ENCODE measurements around the gene KRTAP5-9.

Gene KRTAP5-9

GRCh38 chr11:71501071-71501985 is 46.9 kb upstream of the KRTAP5-9 start:
- Histone ChIP-seq H4K91ac (ENCODE audit: low read length) (no peak overlapping the region), H2BK12ac (ENCODE audit: low read length in 2 of 2) (no peak overlapping the region), H3K36me3 (ENCODE audit: control insufficient read depth in 1 of 2, insufficient read depth in 2 of 2, low read depth in 1 of 2, low read length in 2 of 2) (peaks cover 77 to 85% of the 10 kb centered on the region in 2 experiments), H3K18ac (ENCODE audit: low read depth in 1 of 2, low read length in 2 of 2) (no peak overlapping the region), H3K27ac (ENCODE audit: low read length, poor library complexity, severe bottlenecking) (no peak overlapping the region), H3K27me3 (ENCODE audit: control insufficient read depth in 1 of 2, insufficient read depth in 1 of 2, low read length in 2 of 2) (no peaks in the 10 kb centered on the region), H3K23ac (ENCODE audit: low read length in 2 of 2) (no peak overlapping the region), H2BK5ac (ENCODE audit: low read depth, low read length, poor library complexity, severe bottlenecking) (no peak overlapping the region), H3K4me2 (ENCODE audit: low read length, poor library complexity, severe bottlenecking) (no peak overlapping the region), H4K8ac (ENCODE audit: low read length) (no peak overlapping the region), H2AFZ (ENCODE audit: low read depth, low read length) (no peak overlapping the region), H3K4me1 (ENCODE audit: control insufficient read depth, insufficient read depth, low read depth, low read length) (peaks cover 6% of the 10 kb centered on the region), H3K4ac (ENCODE audit: low read depth in 1 of 2, low read length in 2 of 2) (no peak overlapping the region), H3K14ac (ENCODE audit: low read length in 2 of 2) (no peak overlapping the region), H2BK15ac (ENCODE audit: low read depth, poor library complexity, severe bottlenecking) (no peak overlapping the region), H2AK5ac (ENCODE audit: low read length, severe bottlenecking) (no peak overlapping the region), H3K4me3 (ENCODE audit: insufficient read depth in 1 of 2, low read depth in 1 of 2, low read length in 2 of 2) (no peak overlapping the region), H3K79me1 (replicated peaks; ENCODE audit: low read length, poor library complexity, severe bottlenecking) (peaks cover 13% of the 10 kb centered on the region), H3K9me3 (ENCODE audit: control insufficient read depth, low read length) (peaks cover 3% of the 10 kb centered on the region), H2BK120ac (ENCODE audit: low read depth, low read length) (no peak overlapping the region), H3K9ac (ENCODE audit: low read length) (no peak overlapping the region)
- WGBS = 95% methylated on average over 29 of the region's 30 CpGs
- no peak for DNase-seq

GRCh38 chr11:71502026-71502425 is 46.2 kb upstream of the KRTAP5-9 start:
- no peak overlapping the region for H3K27ac ChIP-seq (ENCODE audit: low read length, poor library complexity, severe bottlenecking)
- H2BK5ac ChIP-seq (ENCODE audit: low read depth, low read length, poor library complexity, severe bottlenecking) = no peak overlapping the region
- no peak overlapping the region for H3K18ac ChIP-seq (ENCODE audit: low read depth in 1 of 2, low read length in 2 of 2)
- H3K4ac ChIP-seq (ENCODE audit: low read depth in 1 of 2, low read length in 2 of 2) = no peak overlapping the region
- DNase-seq = no peak
- H4K91ac ChIP-seq (ENCODE audit: low read length) = no peak overlapping the region
- H3K27me3 ChIP-seq (ENCODE audit: control insufficient read depth in 1 of 2, insufficient read depth in 1 of 2, low read length in 2 of 2) = no peaks in the 10 kb centered on the region
- H4K8ac ChIP-seq (ENCODE audit: low read length) = no peak overlapping the region
- no peak overlapping the region for H2BK15ac ChIP-seq (ENCODE audit: low read depth, poor library complexity, severe bottlenecking)
- 98% methylated on average over 7 of the region's 10 CpGs for WGBS
- no peak overlapping the region for H2BK12ac ChIP-seq (ENCODE audit: low read length in 2 of 2)
- no peaks in the 10 kb centered on the region for H3K9me3 ChIP-seq (ENCODE audit: control insufficient read depth, low read length)
- H3K79me1 ChIP-seq (replicated peaks; ENCODE audit: low read length, poor library complexity, severe bottlenecking) = peaks cover 11% of the 10 kb centered on the region
- no peak overlapping the region for H2AK5ac ChIP-seq (ENCODE audit: low read length, severe bottlenecking)
- H2BK120ac ChIP-seq (ENCODE audit: low read depth, low read length) = no peak overlapping the region
- peaks cover 74 to 84% of the 10 kb centered on the region in 2 experiments for H3K36me3 ChIP-seq (ENCODE audit: control insufficient read depth in 1 of 2, insufficient read depth in 2 of 2, low read depth in 1 of 2, low read length in 2 of 2)
- H3K9ac ChIP-seq (ENCODE audit: low read length) = no peak overlapping the region
- H3K23ac ChIP-seq (ENCODE audit: low read length in 2 of 2) = no peak overlapping the region
- no peak overlapping the region for H2AFZ ChIP-seq (ENCODE audit: low read depth, low read length)
- H3K4me1 ChIP-seq (ENCODE audit: control insufficient read depth, insufficient read depth, low read depth, low read length) = peaks cover 6% of the 10 kb centered on the region
- H3K4me3 ChIP-seq (ENCODE audit: insufficient read depth in 1 of 2, low read depth in 1 of 2, low read length in 2 of 2) = no peak overlapping the region
- no peak overlapping the region for H3K4me2 ChIP-seq (ENCODE audit: low read length, poor library complexity, severe bottlenecking)
- no peak overlapping the region for H3K14ac ChIP-seq (ENCODE audit: low read length in 2 of 2)

- H3K79me1 ChIP-seq (replicated peaks; ENCODE audit: low read length, poor library complexity, severe bottlenecking) = peaks cover 11% of the 10 kb centered on the region
- no peak overlapping the region for H2AFZ ChIP-seq (ENCODE audit: low read depth, low read length)
- peaks cover 68 to 80% of the 10 kb centered on the region in 2 experiments for H3K36me3 ChIP-seq (ENCODE audit: control insufficient read depth in 1 of 2, insufficient read depth in 2 of 2, low read depth in 1 of 2, low read length in 2 of 2)
- no peak overlapping the region for H2AK5ac ChIP-seq (ENCODE audit: low read length, severe bottlenecking)
- no peak overlapping the region for H2BK12ac ChIP-seq (ENCODE audit: low read length in 2 of 2)
- H3K18ac ChIP-seq (ENCODE audit: low read depth in 1 of 2, low read length in 2 of 2) = no peak overlapping the region
- H2BK120ac ChIP-seq (ENCODE audit: low read depth, low read length) = no peak overlapping the region
- H3K23ac ChIP-seq (ENCODE audit: low read length in 2 of 2) = no peak overlapping the region
- H3K4me2 ChIP-seq (ENCODE audit: low read length, poor library complexity, severe bottlenecking) = no peak overlapping the region
- H3K9ac ChIP-seq (ENCODE audit: low read length) = no peak overlapping the region
- H2BK5ac ChIP-seq (ENCODE audit: low read depth, low read length, poor library complexity, severe bottlenecking) = no peak overlapping the region
- H3K27me3 ChIP-seq (ENCODE audit: control insufficient read depth in 1 of 2, insufficient read depth in 1 of 2, low read length in 2 of 2) = no peaks in the 10 kb centered on the region
- H3K14ac ChIP-seq (ENCODE audit: low read length in 2 of 2) = no peak overlapping the region
- WGBS = 97% methylated on average over 14 of the region's 15 CpGs
- no peaks in the 10 kb centered on the region for H3K9me3 ChIP-seq (ENCODE audit: control insufficient read depth, low read length)
- no peak overlapping the region for H3K27ac ChIP-seq (ENCODE audit: low read length, poor library complexity, severe bottlenecking)
- no peak for DNase-seq
- H2BK15ac ChIP-seq (ENCODE audit: low read depth, poor library complexity, severe bottlenecking) = no peak overlapping the region
- H3K4me1 ChIP-seq (ENCODE audit: control insufficient read depth, insufficient read depth, low read depth, low read length) = peaks cover 6% of the 10 kb centered on the region
- no peak overlapping the region for H4K8ac ChIP-seq (ENCODE audit: low read length)
- no peak overlapping the region for H3K4me3 ChIP-seq (ENCODE audit: insufficient read depth in 1 of 2, low read depth in 1 of 2, low read length in 2 of 2)
- no peak overlapping the region for H4K91ac ChIP-seq (ENCODE audit: low read length)
- no peak overlapping the region for H3K4ac ChIP-seq (ENCODE audit: low read depth in 1 of 2, low read length in 2 of 2)
These were observed 45.3 kb upstream of the KRTAP5-9 start for GRCh38 chr11:71502871-71503435.

- H2AFZ ChIP-seq (ENCODE audit: low read depth, low read length) = no peak overlapping the region
- H2BK15ac ChIP-seq (ENCODE audit: low read depth, poor library complexity, severe bottlenecking) = no peak overlapping the region
- H3K9me3 ChIP-seq (ENCODE audit: control insufficient read depth, low read length) = peaks cover 4% of the 10 kb centered on the region
- H4K91ac ChIP-seq (ENCODE audit: low read length) = no peak overlapping the region
- 80% methylated on average over 10 of the region's 10 CpGs for whole genome bisulfite sequencing
- no peak overlapping the region for H3K9ac ChIP-seq (ENCODE audit: low read length)
- no peak for DNase-seq
- peaks cover 11% of the 10 kb centered on the region for H3K79me1 ChIP-seq (replicated peaks; ENCODE audit: low read length, poor library complexity, severe bottlenecking)
- H3K4ac ChIP-seq (ENCODE audit: low read depth in 1 of 2, low read length in 2 of 2) = no peak overlapping the region
- no peak overlapping the region for H2BK120ac ChIP-seq (ENCODE audit: low read depth, low read length)
- no peak overlapping the region for H3K18ac ChIP-seq (ENCODE audit: low read depth in 1 of 2, low read length in 2 of 2)
- no peak overlapping the region for H3K14ac ChIP-seq (ENCODE audit: low read length in 2 of 2)
- H4K8ac ChIP-seq (ENCODE audit: low read length) = no peak overlapping the region
- H3K4me2 ChIP-seq (ENCODE audit: low read length, poor library complexity, severe bottlenecking) = no peak overlapping the region
- no peak overlapping the region for H3K27ac ChIP-seq (ENCODE audit: low read length, poor library complexity, severe bottlenecking)
- H2BK5ac ChIP-seq (ENCODE audit: low read depth, low read length, poor library complexity, severe bottlenecking) = no peak overlapping the region
- no peak overlapping the region for H2AK5ac ChIP-seq (ENCODE audit: low read length, severe bottlenecking)
- no peak overlapping the region for H3K23ac ChIP-seq (ENCODE audit: low read length in 2 of 2)
- H3K36me3 ChIP-seq (ENCODE audit: control insufficient read depth in 1 of 2, insufficient read depth in 2 of 2, low read depth in 1 of 2, low read length in 2 of 2) = peaks cover 55 to 64% of the 10 kb centered on the region in 2 experiments
- peaks cover 4% of the 10 kb centered on the region for H3K4me1 ChIP-seq (ENCODE audit: control insufficient read depth, insufficient read depth, low read depth, low read length)
- no peak overlapping the region for H2BK12ac ChIP-seq (ENCODE audit: low read length in 2 of 2)
- no peaks in the 10 kb centered on the region for H3K27me3 ChIP-seq (ENCODE audit: control insufficient read depth in 1 of 2, insufficient read depth in 1 of 2, low read length in 2 of 2)
- no peak overlapping the region for H3K4me3 ChIP-seq (ENCODE audit: insufficient read depth in 1 of 2, low read depth in 1 of 2, low read length in 2 of 2)
These were observed 43.7 kb upstream of the KRTAP5-9 start for GRCh38 chr11:71504531-71504930.
